ENCODE results near the gene ZNF485. TPM values are rescaled to one million over a fixed set of nuclear protein-coding genes. Genes with fewer than 3 reads are reported as not detected.
A peak's percentile ranks its signal among the peaks of the same experiment; 100 is the strongest.

The ZNF485 gene
- 2.0 and 3.5 TPM in 2 replicates for polyA plus RNA-seq
- 9.3 and 10.8 TPM in 2 replicates for polyA minus RNA-seq

GRCh38 chr10:43606323-43607198, at the start of gene ZNF485:
Gene ZNF485 (plus strand): TSS chr10:43606438. CDS start chr10:43607051, 613 bp downstream.
- Histone ChIP-seq H3K79me2 (replicated peaks; ENCODE audit: insufficient read depth, low read length) (no peaks in the 10 kb centered on the region), H3K9me3 (ENCODE audit: low read length) (no peaks in the 10 kb centered on the region), H2AFZ (ENCODE audit: low read depth, low read length) (peak within 1 kb of the TSS; percentile 88), H3F3A (ENCODE audit: insufficient read depth, low read length, poor library complexity, severe bottlenecking) (no peaks in the 10 kb centered on the region), H3K36me3 (ENCODE audit: insufficient read depth, low read length) (no peaks in the 10 kb centered on the region), H4K20me1 (ENCODE audit: insufficient read depth) (no peaks in the 10 kb centered on the region), H3K27me3 (ENCODE audit: insufficient read depth, low read depth, low read length) (no peaks in the 10 kb centered on the region), H3K4me3 (ENCODE audit: low read length) (peak within 1 kb of the TSS; percentile 97), H3K4me2 (ENCODE audit: low read length) (peak within 1 kb of the TSS; percentile 78), H3K9me2 (ENCODE audit: insufficient read depth, low read length) (no peaks in the 10 kb centered on the region), H3K9ac (ENCODE audit: low read length) (peak within 1 kb of the TSS; percentile 66), H3K27ac (ENCODE audit: low read length) (no peak within 1 kb of the TSS)
- peak; percentile 25 for TF ChIP-seq CTCF (IDR thresholded peaks at IDR 0.05; ENCODE audit: poor library complexity, severe bottlenecking)
- TF ChIP-seq MXI1 (conservative IDR thresholded peaks at IDR 0.05; ENCODE audit: poor library complexity, severe bottlenecking) = peak; percentile 97
- peak; percentile 60 for TF ChIP-seq TAF1 (IDR thresholded peaks at IDR 0.05; ENCODE audit: low read depth)
- TF ChIP-seq REST (IDR thresholded peaks at IDR 0.05; ENCODE audit: borderline replicate concordance) = no peak
- TF ChIP-seq EP300 (conservative IDR thresholded peaks at IDR 0.05; ENCODE audit: poor library complexity, severe bottlenecking) = no peak
- peak; percentile 47 for TF ChIP-seq POLR2AphosphoS5 (IDR thresholded peaks at IDR 0.05)
- TF ChIP-seq RAD21 (conservative IDR thresholded peaks at IDR 0.05) = no peak

- Histone ChIP-seq H3K4me2 (ENCODE audit: low read length) (no peak overlapping the region), H2AFZ (ENCODE audit: low read depth, low read length) (no peak overlapping the region), H3F3A (ENCODE audit: insufficient read depth, low read length, poor library complexity, severe bottlenecking) (no peaks in the 10 kb centered on the region), H3K36me3 (ENCODE audit: insufficient read depth, low read length) (no peaks in the 10 kb centered on the region), H3K27ac (ENCODE audit: low read length) (no peak overlapping the region), H4K20me1 (ENCODE audit: insufficient read depth) (no peaks in the 10 kb centered on the region), H3K9me2 (ENCODE audit: insufficient read depth, low read length) (no peaks in the 10 kb centered on the region), H3K79me2 (replicated peaks; ENCODE audit: insufficient read depth, low read length) (no peaks in the 10 kb centered on the region), H3K27me3 (ENCODE audit: insufficient read depth, low read depth, low read length) (no peaks in the 10 kb centered on the region), H3K9me3 (ENCODE audit: low read length) (peaks cover 6% of the 10 kb centered on the region), H3K4me3 (ENCODE audit: low read length) (no peak overlapping the region), H3K9ac (ENCODE audit: low read length) (no peak overlapping the region)
- TF ChIP-seq POLR2AphosphoS5 (IDR thresholded peaks at IDR 0.05) (no peak), SMC3 (conservative IDR thresholded peaks at IDR 0.05; ENCODE audit: poor library complexity) (no peak), MXI1 (conservative IDR thresholded peaks at IDR 0.05; ENCODE audit: poor library complexity, severe bottlenecking) (no peak), EP300 (conservative IDR thresholded peaks at IDR 0.05; ENCODE audit: poor library complexity, severe bottlenecking) (no peak), REST (IDR thresholded peaks at IDR 0.05; ENCODE audit: borderline replicate concordance) (no peak), EZH2 (IDR thresholded peaks at IDR 0.05; ENCODE audit: borderline replicate concordance, insufficient read depth, low read length, poor library complexity, severe bottlenecking) (no peak), TAF1 (IDR thresholded peaks at IDR 0.05; ENCODE audit: low read depth) (no peak), CTCF (IDR thresholded peaks at IDR 0.05; ENCODE audit: poor library complexity, severe bottlenecking) (no peak), RAD21 (conservative IDR thresholded peaks at IDR 0.05) (no peak)
Observed at GRCh38 chr10:43557214-43557613, 49.0 kb upstream of the ZNF485 start.
